ENCODE results near the gene CDH26. TPM values are rescaled to one million over a fixed set of nuclear protein-coding genes. Genes with fewer than 3 reads are reported as not detected.

The CDH26 gene
- total and polyA plus RNA-seq, 2 of the 13 experiments (the other 11 are each of a cell fraction or from before 2014, with no cell fraction given): 0.40 to 1.1 TPM

- TF ChIP-seq ZFP41 (CRISPR knock-in tag; IDR thresholded peaks at IDR 0.05; ENCODE audit: borderline replicate concordance): no peak
- TF ChIP-seq DNMT1 (CRISPR knock-in tag; IDR thresholded peaks at IDR 0.05): peak; percentile 99; the same call in 1 of the 2 replicates
- TF ChIP-seq FOXK1 (CRISPR knock-in tag; IDR thresholded peaks at IDR 0.05; ENCODE audit: borderline replicate concordance, low read depth): no peak
- peak; percentile 76; the same call in 1 of the 2 replicates for TF ChIP-seq ZC3H13 (CRISPR knock-in tag; IDR thresholded peaks at IDR 0.05)
- peak; percentile 78 for TF ChIP-seq HOXA3 (CRISPR knock-in tag; IDR thresholded peaks at IDR 0.05)
- TF ChIP-seq, protein P1, sequence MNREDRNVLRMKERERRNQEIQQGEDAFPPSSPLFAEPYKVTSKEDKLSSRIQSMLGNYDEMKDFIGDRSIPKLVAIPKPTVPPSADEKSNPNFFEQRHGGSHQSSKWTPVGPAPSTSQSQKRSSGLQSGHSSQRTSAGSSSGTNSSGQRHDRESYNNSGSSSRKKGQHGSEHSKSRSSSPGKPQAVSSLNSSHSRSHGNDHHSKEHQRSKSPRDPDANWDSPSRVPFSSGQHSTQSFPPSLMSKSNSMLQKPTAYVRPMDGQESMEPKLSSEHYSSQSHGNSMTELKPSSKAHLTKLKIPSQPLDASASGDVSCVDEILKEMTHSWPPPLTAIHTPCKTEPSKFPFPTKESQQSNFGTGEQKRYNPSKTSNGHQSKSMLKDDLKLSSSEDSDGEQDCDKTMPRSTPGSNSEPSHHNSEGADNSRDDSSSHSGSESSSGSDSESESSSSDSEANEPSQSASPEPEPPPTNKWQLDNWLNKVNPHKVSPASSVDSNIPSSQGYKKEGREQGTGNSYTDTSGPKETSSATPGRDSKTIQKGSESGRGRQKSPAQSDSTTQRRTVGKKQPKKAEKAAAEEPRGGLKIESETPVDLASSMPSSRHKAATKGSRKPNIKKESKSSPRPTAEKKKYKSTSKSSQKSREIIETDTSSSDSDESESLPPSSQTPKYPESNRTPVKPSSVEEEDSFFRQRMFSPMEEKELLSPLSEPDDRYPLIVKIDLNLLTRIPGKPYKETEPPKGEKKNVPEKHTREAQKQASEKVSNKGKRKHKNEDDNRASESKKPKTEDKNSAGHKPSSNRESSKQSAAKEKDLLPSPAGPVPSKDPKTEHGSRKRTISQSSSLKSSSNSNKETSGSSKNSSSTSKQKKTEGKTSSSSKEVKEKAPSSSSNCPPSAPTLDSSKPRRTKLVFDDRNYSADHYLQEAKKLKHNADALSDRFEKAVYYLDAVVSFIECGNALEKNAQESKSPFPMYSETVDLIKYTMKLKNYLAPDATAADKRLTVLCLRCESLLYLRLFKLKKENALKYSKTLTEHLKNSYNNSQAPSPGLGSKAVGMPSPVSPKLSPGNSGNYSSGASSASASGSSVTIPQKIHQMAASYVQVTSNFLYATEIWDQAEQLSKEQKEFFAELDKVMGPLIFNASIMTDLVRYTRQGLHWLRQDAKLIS (CRISPR knock-in tag; IDR thresholded peaks at IDR 0.05): no peak
- TF ChIP-seq ZNF468 (CRISPR knock-in tag; IDR thresholded peaks at IDR 0.05): 0 out of 2 replicates have a peak, but pooled peaks have one; percentile 46
- TF ChIP-seq, protein P2, sequence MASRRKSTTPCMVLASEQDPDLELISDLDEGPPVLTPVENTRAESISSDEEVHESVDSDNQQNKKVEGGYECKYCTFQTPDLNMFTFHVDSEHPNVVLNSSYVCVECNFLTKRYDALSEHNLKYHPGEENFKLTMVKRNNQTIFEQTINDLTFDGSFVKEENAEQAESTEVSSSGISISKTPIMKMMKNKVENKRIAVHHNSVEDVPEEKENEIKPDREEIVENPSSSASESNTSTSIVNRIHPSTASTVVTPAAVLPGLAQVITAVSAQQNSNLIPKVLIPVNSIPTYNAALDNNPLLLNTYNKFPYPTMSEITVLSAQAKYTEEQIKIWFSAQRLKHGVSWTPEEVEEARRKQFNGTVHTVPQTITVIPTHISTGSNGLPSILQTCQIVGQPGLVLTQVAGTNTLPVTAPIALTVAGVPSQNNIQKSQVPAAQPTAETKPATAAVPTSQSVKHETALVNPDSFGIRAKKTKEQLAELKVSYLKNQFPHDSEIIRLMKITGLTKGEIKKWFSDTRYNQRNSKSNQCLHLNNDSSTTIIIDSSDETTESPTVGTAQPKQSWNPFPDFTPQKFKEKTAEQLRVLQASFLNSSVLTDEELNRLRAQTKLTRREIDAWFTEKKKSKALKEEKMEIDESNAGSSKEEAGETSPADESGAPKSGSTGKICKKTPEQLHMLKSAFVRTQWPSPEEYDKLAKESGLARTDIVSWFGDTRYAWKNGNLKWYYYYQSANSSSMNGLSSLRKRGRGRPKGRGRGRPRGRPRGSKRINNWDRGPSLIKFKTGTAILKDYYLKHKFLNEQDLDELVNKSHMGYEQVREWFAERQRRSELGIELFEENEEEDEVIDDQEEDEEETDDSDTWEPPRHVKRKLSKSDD (CRISPR knock-in tag; IDR thresholded peaks at IDR 0.05; ENCODE audit: low read depth): peak; percentile 82
- no peak for TF ChIP-seq DPF2 (CRISPR knock-in tag; IDR thresholded peaks at IDR 0.05; ENCODE audit: borderline replicate concordance, low read depth)
- 0 out of 2 replicates have a peak, but pooled peaks have one; percentile 43 for TF ChIP-seq ZNF670 (CRISPR knock-in tag; IDR thresholded peaks at IDR 0.05; ENCODE audit: borderline replicate concordance)
- TF ChIP-seq ZNF574 (CRISPR knock-in tag; IDR thresholded peaks at IDR 0.05): 0 out of 2 replicates have a peak, but pooled peaks have one; percentile 25
- TF ChIP-seq, protein P3, sequence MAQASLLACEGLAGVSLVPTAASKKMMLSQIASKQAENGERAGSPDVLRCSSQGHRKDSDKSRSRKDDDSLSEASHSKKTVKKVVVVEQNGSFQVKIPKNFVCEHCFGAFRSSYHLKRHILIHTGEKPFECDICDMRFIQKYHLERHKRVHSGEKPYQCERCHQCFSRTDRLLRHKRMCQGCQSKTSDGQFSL (CRISPR knock-in tag; IDR thresholded peaks at IDR 0.05): no peak
- TF ChIP-seq ZNF460 (CRISPR knock-in tag; IDR thresholded peaks at IDR 0.05; ENCODE audit: borderline replicate concordance): 0 out of 2 replicates have a peak, but pooled peaks have one; percentile 37
- peak; percentile 96 for TF ChIP-seq ZBTB33 (CRISPR knock-in tag; IDR thresholded peaks at IDR 0.05)
- peak; percentile 32; the same call in 1 of the 2 replicates for TF ChIP-seq NRL (CRISPR knock-in tag; IDR thresholded peaks at IDR 0.05; ENCODE audit: borderline replicate concordance)
- TF ChIP-seq CEBPG (CRISPR knock-in tag; IDR thresholded peaks at IDR 0.05): peak; percentile 48; the same call in 1 of the 2 replicates
Observed at GRCh38 chr20:59939052-59939878, 19.0 kb upstream of the CDH26 start (continued).

All from HepG2 (cell line).